COLO668 (cell line): ENCODE data around the gene DIP2B.

Experiments used
- DNase-seq: peaks from one replicate; lab custom pipeline; 2025; ENCODE audit not compliant: unreplicated experiment; lab: John Stamatoyannopoulos, UW

The DIP2B gene

DNA sequence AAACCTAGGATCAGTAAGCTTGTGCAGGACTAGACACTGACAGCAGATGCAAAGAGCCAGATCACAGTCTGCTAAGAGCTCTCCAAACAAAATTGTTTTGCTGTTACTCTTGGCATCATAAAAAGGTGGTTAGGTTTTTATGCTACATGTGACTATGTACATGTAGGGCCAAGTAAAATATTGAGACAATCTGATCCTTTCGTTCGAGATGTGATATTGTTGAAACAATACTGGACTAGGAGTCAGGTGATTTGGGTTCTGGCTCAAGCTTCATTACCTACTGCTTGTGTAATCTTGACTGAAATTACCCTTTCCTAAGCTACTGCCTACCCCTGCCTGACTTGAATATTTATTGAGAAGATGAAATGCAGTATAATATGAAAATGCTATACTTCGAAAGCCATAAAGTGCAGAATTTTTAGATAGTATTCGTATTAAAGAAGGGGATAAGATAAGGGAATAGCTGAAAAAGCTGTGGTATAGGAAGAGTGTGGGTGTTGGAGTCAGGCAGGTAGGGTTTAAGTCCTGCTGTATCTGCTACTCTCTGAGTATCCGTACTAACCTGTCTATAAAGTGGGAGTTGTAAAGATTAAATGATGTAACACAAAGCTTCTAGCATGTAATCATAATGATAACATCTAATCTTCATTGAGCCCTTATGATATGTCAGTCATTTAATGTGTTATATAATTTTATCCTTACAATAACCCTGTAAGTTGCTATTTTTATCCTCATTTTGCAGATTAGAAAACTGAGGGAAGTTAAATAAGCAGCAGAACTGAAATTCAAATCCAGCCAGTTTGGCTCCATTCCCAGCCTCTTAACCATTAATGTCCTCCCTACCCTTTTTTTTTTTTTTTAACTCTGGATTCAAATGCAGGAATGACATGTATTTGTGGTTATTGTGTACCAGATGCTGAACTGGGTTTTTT lies 220.5 kb downstream of the DIP2B start:
- no peak for DNase-seq

DNA sequence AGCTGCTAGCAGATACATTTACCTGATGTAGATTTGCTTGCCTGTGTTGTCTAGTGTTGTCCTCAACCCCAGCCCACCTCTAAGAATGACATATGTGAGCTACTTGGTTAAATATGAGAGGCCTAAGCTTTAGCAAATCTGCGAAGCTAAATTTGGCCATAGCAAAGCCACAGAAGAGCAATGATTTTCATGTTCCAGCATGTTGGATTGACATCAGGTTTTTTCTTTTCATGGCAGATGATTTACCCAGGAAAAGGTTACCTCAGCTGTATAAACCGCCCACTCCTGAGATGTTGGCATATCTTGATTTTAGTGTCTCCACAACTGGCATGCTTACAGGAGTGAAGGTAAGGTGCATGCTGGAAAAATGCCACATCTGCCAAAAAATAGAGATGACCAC lies 222.7 kb downstream of the DIP2B start:
- DNase-seq, result no peak

DNA sequence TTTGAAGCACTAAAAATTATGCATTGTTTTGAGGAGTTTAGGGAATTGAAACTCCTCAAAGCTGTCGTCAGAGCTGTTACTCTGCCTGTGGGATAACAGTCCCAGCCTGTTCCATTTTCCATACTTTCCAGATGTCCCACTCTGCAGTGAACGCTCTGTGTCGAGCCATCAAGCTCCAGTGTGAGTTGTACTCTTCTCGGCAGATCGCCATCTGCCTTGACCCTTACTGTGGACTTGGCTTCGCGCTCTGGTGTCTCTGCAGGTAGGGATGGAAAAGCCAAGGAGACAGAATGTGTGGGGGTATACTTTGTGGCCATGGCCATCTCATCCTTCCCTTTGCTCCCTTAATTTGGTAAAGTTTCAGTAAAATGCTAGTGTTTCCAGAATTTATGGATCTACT lies 223.6 kb downstream of the DIP2B start:
- no peak for DNase-seq

DNA sequence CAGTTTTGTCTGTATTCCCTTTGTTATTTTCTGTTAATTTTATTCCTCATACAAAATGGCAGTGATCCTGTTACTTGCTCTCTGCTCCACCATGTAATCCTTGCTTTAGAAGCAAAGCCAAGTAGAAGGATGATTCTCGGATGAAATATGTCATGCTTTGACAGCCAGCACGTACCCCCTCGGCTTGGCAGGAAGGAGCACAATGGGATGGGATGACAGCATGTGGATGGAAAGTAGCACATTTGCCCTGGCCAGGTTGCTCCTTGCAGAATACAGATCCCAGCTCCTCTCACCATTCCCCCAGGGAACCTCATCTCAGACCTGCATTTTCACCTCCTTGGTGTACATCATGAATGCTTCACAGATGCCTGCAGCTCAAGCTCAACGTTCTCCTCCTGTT lies 224.1 kb downstream of the DIP2B start:
- no peak for DNase-seq

DNA sequence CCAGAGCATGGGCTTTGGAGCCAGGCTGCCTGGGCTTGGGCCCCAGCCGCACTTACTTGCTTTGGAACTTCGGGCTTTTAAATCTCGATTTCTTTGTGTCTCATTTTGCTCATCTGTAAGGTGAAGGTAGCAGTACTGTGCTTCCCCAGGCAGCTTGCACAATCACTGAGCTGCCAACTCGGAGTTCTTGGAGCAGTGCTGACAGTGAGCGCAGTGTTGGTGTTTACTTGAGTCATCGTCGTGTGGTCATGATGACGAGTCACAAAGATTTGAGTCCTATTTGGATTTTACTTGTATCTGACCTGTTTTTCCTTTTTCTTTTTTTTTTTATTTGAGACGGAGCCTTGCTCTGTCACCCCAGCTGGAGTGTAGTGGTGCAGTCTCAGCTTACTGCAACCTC lies 227.8 kb downstream of the DIP2B start:
- no peak for DNase-seq

DNA sequence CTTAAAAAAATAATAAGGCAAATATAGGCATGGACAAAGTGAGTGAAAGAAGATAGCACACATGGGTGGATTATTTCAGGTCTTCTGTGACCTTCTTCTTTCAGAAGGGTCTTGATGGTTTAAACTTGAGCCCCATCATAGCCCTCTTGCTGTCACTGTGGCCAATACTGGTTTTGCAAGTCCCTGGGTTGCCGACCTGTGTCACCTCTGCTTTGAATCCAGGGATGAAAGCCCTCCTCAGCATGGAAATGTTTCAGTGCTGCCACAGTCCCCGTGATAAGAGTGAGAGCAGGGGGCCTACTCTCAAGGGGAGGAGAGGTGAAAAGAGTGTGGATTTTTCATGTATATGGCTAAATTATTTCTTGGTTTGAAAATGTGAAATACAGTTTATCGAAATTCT lies 228.9 kb downstream of the DIP2B start:
- no peak for DNase-seq

DNA sequence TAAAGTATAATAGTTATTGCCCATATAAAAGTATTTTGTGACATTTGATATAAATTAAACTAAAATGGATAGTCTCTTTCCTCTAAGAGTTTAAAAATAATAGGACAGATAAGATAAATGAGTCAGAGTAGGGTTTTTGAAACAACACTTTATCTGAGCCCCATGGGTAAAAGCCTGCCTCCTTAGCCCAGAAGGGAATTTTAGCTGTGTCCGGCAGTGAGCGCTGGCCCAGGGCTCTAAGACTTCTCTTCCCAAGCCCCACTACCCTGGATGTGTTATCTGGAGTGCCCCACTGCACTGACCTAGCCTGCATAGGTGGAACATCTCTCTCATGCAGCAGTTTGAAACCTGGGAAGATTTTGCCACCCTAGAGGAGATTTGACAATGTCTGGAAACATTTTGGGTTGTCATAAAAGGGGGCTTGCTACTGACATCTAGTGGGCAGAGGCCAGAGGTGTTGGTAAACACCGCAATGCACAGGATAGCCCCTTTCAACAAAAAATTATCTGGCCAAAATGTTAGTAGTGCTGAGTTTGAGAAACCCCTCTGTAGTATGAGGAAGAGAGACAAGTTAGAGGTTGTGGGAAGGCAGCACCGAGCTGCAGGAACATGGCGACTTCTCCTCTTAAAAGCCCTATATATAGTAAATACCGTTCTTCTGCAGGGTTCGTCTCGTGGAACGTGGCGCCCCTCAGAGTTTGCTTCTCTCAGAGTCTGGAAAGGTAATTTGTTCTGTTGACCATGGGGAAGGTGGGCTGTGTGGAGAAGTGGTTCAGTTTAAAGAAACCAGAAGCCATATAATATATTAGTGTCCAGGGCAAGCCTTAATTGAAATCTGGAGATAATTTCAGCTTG lies 229.9 kb downstream of the DIP2B start:
- peak; percentile 1 for DNase-seq

DNA sequence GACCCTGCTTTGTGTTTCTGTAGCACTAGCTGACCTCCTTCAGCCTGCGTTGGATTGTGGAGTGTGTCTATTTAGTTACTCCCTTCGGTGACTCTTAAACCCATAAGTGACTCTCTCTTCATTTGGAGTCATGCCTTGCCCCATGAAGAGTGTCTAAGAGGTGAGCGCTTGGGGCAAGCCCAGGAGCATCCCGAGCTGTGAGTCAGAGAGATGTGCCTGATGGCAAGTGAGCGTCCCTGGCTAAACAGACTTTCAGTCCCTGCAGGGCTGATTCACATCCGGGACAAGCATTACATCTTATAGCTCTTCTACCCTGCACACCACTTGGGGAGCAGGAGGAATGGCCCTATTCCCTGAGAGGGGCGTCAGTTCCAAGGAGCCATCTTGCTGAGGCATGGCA lies 234.8 kb downstream of the DIP2B start:
- no peak for DNase-seq

DNA sequence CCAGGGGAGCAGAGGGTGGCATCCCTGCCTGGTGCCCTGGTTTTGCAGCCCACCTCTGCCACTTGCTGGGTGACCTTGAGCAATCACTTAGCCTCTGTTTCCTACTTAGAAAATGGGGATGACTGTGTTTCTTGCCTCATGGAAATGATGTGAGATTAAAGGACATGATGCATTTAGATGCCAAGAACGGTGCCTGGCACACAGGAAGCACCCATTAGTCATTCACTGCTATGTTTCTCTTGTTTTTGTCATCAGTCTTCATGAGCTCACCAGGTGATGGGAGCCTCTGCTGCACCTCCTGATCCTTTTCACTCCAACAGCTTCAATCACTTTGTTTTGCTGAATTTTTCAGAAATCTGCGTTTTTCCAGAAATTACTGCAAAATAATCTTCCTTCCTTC lies 235.5 kb downstream of the DIP2B start:
- DNase-seq, result no peak

DNA sequence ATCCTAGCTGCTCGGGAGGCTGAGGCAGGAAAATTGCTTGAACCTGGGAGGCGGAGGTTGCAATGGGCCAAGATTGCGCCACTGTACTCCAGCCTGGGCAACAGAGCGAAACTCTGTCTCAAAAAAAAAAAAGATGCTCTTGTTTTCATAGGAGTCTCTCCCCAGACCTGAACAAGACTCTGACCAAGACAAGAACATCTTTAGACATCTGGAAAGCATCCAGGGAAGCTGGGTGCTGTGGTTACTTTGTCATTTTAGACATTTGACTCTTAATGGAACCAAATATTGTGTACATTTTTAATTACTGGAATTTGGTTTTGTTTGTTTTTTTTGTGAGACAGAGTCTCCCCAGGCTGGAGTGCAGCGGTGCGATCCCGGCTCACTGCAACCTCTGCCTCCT lies 238.0 kb downstream of the DIP2B start:
- no peak for DNase-seq

DNA sequence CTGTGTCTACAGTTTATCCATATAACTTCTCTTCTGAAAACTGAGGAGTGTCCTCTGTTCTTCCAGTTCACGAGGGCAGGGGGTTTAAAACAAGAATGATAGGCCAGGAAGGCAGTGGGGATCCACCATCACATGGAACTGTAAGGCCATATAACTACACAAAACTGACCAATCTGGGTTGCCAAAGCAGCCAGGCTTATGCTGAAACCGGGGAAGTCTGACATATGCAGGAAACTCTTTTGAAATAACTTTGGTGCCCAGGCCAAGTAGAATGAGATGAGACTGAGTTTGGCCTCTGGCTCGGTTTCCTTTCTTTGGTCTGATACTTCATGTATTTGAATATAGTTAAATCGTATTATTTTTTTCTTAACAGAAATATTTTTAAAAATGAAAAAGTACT lies 241.1 kb downstream of the DIP2B start:
- no peak for DNase-seq

DNA sequence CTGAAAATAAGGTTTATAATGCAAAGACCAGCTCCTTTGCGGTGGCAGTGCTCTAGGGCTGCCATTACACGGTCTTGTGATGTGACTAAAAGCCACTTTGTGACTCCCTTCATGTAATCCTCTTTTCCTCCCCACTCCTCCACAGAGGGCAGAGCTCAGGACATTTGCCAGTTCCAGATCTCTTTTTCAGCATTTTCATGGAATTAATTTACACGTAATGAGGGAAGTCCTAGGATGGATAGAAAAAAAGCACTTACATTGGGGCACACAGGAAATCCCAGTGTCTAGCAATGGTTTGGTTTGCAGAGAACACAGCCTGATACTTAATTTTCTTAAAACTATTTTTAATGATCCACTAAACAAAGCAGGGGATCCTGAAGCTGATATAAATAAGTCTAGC lies 241.6 kb downstream of the DIP2B start:
- no peak for DNase-seq

DNA sequence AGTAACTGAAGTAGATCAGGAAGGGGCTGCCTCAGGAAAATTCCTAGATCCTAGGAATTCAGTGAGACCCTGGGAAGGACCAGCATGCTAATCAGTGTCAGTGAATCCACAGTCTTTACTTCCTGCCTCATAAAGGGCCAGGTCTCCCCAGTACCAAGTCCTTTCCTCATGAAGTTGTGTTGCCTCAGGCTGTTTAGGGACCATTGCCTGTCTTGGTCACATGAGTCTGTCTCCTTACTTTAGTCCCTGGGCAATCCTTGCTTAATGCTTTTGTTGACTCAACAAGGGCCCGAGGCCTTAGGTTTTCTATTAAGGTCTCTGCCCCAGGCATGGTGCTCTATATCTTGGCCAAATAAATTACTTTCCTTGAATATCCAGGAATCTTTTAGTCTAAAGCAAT lies 243.0 kb downstream of the DIP2B start:
- DNase-seq, result no peak

DNA sequence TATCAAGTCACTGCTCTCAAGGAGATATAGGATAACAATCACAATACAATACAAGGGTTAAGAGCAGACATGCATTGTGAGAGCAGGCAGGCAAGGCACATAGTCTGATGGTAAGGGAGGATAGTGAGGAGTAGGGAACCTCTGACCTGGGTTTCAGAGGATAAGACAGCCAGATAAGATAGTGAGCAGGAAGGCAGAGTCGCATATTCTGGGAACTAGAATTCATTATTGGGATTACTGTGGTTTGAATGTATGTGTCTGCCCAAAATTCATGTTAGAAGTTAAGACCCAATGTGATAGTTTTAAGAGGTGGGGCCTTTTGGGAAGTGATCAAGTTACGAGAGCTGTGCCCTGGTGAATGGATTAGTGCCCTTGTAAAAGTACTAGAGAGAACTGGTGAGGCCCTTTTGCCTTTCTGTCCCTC lies 244.7 kb downstream of the DIP2B start:
- DNase-seq, result no peak

DNA sequence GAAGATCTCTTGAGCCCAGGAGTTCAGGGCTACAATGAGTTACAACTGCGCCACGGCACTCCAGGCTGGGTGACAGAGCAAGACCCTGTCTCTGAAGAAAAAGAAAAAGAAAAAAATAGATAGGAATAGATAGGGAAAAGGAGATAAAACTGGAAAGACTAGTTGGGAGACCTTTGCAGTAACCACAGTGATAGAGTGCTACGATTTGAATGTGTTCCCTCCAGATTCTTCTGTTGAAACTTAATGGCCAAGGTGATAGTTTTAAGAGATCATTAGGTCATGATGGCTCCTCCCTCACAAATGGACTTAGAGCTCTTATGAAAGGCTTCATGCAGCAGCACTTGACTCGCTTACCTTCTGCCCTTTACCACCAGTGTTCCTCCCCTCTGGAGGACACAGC lies 245.6 kb downstream of the DIP2B start:
- no peak for DNase-seq

DNA sequence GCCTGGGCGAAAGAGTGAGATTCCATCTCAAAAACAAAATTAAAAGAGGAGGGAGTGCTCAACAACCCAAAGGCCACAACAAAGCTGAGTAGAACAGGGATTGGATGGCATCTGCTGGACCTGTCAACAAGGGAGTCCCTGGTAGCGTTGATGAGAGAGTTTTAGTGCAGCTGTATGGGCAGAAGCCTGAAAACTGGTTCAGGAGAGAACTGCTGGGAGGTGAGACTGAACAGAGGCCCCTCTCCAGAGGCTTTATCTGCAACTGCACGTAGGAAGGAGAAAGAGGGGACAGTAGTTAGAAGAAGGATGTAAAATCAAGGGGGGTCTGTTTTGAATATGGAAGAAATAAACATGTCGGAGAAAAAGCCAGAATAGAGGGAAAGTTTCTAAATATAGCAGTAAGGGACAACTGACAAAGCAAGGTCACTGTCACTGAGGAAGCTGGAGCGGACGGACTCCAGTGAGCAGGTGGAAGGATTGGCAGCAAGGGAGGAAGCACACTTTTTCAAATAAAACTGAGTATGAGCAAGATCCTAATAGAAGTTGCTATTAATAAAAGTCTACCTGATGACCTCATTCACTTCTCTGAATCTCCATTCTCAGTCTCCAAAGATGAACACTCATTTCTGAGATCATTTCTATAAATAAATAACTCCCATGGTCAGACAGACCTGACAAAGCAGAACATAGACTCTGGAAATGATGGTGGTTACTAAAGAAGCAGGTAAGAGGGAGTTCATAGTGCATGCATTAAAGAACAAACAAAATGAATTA lies 247.3 kb downstream of the DIP2B start:
- no peak for DNase-seq

DNA sequence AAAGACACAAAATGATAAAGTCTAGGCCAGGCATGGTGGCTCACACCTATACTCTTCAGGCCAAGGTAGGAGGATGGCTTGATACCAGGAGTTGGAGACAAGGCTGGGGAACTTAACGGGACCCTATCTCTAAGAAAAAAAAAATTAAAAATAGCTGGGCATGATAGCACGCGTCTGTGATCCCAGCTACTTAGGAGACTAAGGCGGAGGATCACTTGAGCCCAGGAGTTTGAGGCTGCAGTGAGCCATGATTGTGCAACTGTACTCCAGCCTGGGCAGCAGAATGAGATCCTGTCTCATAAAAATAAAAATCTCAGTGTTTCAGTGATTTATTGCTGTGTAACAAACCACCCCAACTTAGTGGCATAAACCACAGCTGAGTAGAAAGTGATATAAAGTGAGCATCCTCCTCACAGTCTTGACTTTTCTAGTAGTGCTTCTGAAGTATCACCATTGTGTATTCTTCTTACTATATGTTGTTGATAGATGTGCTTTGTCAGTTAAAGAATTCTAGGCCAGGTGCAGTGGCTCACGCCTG lies 248.5 kb downstream of the DIP2B start:
- DNase-seq, result no peak

DNA sequence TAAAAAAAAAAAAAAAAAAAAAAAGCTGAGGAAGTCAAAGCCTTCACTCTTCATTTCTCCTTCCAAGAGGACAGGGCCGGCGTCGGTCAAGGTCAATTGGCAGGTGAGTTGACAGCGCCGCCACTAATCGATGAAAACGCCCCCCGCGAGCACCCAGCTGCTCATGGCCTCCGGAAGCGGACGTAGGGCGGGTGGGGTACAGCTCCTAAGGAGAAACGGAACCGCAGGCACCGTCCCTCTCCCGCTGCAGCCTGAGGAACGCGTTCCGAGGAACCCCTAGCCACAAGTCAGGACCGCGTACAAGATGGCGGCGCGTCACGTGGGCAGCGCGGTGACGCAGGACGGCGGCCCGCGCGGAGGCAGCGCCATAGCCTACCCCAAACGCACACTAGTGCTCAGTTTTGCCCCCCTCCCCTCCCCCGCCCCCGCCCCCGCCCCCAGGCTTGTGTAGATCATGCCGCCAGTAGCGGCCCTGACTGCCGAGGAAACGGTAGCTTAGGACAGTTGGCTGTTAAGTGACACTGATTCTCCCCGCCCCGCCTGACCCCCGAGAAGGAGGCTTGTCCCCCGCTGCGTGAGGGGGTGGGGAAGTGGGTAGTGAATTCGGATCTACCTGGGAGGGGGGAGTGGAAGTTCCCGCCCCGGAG lies 259.0 kb downstream of the DIP2B start, which contains the start of gene ATF1:
ATF1 (plus strand) TSS at position 463 of the 647 bp plus-strand sequence. CDS start 16,045 bp downstream, outside the sequence.
- peak; percentile 89 for DNase-seq

DNA sequence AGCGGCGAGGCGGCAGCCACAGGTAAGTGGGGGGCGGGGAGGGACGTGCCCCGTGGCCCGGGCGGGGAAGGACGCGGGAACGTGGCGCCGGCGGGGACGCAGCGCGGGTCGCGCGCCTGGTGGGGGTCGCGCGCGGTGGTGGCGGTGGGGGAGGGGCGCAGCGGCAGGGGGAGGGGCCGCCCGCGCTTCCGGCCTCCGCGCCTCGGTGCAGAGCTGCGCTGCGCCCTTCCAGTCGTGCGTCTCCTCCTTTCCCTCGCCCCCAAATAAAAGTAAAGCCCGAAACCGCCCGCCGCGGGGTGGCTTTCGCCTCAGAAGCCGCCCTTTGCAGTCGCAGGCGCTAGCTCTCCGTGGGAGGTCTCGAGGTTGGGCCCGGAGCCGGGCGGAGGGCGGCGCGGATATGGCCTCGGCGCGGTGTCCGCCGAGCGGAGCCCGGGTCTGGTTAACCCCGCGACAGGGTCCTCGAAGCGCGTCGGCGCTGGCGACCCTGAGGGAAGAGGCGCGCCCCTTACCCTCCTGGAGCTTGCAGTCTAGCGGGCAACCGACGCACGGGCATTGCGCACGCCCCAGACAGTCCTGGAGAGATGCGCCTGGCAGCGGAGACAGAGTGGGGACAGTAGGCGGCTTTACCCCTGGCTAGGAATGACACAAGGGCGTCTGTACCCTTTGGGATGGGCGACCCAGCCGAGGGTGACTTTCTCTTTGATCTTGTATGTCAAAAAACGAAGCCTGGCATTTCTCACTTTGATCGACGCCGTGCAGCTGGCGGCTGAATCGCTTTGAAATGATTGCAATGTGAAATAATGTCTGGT lies 259.7 kb downstream of the DIP2B start:
- DNase-seq, result peak; percentile 79
